ENCODE results near the gene ACMSD.

ACMSD gene

DNA sequence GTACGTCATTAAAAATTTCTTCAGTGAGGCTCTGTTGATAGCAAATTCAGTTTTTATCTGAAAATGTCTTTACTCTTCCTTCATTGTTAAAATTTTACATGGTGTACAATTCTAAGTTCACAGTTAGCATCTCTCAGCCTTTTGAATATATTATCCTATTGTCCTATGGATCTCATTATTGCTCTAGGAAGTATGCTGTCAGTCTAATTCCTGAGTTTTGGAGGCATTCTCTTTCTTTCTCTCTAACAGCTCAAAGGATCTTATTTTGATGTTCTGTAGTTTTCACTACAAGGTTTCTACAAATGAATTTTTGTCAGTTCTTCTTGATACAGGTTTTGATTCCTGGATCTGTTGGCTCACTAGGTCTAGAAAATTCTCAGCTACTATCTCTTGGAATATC lies 2.9 kb upstream of the ACMSD start:
- no peak for DNase-seq (ENCODE audit: low read depth)
- H3K4me3 ChIP-seq (ENCODE audit: low read depth, low read length), result no peak overlapping the region
- TF ChIP-seq CTCF (IDR thresholded peaks at IDR 0.05; ENCODE audit: insufficient read depth, low read depth, low read length, missing control alignments), result no peak

DNA sequence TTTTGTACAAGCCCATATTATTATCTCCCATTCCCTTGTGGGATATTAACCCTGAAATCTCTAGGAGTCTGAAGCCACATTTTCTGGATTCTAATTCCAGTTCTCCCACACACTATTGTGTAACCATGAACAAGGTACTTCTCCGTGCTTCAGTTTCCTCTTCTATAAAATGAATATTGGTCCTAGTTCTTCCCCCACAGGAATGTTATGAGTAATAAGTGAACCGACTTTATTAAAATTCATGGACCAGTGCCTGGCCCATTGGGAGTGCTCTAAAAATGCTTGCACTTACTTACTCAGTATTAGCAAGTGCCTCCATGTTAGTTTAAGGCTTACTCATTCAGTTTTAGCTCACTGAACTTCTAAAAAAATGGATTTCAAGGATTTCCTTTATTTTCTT lies 1.4 kb upstream of the ACMSD start:
- no peak for TF ChIP-seq CTCF (IDR thresholded peaks at IDR 0.05; ENCODE audit: insufficient read depth, low read depth, low read length, missing control alignments)
- no peak for DNase-seq (ENCODE audit: low read depth)
- H3K4me3 ChIP-seq (ENCODE audit: low read depth, low read length), result no peak overlapping the region

DNA sequence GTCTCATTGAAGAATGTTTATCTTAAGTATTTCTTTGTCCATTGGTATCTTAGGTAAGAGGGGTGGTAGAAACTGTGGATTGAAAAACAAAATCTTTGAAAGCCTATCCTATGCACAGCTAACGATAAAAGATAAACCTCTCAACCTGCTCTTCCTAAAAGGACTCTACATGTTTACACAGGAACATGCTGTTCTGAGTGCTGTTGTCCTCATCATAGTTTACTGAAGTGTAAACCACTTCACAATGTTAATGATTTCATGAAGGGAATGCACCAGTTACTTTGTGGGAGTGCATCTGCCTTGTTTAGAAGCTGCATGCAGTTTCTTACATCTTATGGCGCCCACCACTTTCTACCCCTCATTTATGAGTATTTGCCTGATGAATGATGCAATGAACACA lies 1.2 kb downstream of the ACMSD start:
- no peak overlapping the region for H3K4me3 ChIP-seq (ENCODE audit: low read depth, low read length)
- no peak for DNase-seq (ENCODE audit: low read depth)
- no peak for TF ChIP-seq CTCF (IDR thresholded peaks at IDR 0.05; ENCODE audit: insufficient read depth, low read depth, low read length, missing control alignments)

DNA sequence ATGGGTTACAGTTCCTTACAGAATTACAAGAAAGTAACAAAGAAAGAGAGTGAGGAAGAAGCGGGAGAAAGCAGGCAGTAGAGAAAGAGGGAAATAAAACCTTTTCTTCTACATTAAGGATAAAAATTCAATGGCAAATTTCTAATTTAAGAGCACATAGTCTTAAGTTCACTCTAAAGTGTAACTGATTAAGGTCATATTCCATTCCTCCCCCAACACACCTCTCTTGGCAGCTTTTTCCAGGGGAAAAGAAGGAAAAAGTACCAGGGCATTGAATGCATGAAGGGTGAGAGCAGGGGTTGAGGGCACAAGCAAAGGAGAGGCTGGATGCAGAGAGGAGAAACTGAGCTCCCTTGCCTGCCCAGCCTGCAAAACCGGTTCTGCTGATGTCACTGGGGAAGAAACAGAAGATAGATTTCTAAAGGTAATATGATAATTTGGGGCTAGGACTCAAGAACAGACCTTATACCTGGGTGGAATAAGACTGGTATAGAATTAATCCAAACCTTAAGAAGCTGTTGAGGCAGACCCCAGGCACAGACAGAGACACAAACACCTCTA lies 4.6 kb downstream of the ACMSD start:
- no peak for TF ChIP-seq CTCF (IDR thresholded peaks at IDR 0.05; ENCODE audit: insufficient read depth, low read depth, low read length, missing control alignments)
- no peak overlapping the region for H3K4me3 ChIP-seq (ENCODE audit: low read depth, low read length)
- no peak for DNase-seq (ENCODE audit: low read depth)

DNA sequence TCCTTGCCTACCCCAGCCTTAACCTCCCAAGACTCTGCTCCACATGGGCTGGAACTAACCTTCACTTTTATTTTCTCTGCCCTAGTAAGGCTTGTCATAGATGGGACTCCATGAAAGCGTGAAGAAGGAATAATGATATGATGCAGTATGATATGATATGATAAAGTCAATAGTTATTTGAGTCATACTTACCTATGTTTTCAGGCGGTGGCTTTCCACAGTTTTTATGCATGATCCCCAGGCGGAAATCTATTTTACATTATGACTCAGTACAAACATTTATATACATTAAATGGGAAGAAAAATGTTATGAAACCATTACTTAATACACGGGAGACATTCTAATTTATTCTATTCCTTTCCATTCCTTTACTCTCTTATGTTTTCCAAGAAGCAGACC lies 5.6 kb downstream of the ACMSD start:
- H3K4me3 ChIP-seq (ENCODE audit: low read depth, low read length), result no peak overlapping the region

GRCh38 chr2:134845028-134845427 lies 6.6 kb downstream of the ACMSD start:
- DNase-seq (ENCODE audit: low read depth), result no peak
- no peak overlapping the region for H3K4me3 ChIP-seq (ENCODE audit: low read depth, low read length)
- no peak for TF ChIP-seq CTCF (IDR thresholded peaks at IDR 0.05; ENCODE audit: insufficient read depth, low read depth, low read length, missing control alignments)

More for the DNA sequence above, 5.6 kb downstream of the ACMSD start:
- no peak for DNase-seq (ENCODE audit: low read depth)
- TF ChIP-seq CTCF (IDR thresholded peaks at IDR 0.05; ENCODE audit: insufficient read depth, low read depth, low read length, missing control alignments), result no peak

DNA sequence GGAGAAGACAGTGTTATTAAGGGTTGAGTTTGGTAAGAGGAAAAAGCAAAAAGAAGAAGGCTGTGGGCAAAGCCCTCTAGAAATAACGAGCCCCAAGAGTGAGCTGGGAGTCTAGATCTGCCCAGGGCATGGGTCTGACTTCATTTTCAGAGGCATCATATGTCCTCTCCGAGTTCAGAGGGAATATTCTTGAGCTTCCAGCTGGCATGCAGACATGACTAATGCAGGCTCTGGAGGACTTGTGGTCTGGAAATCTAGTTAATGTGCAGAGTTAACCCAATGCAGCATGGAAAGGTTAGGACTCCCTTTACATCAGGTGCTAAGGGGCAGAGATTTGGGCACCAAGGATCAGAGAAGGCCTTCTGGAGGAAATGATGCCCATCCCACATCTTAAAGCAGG lies 7.3 kb downstream of the ACMSD start:
- DNase-seq (ENCODE audit: low read depth), result no peak
- no peak overlapping the region for H3K4me3 ChIP-seq (ENCODE audit: low read depth, low read length)
- no peak for TF ChIP-seq CTCF (IDR thresholded peaks at IDR 0.05; ENCODE audit: insufficient read depth, low read depth, low read length, missing control alignments)

Data from GM12865 (cell line).